ENCODE data around the gene CCT3.
"Not testable (repeated sequence)": the region's sequence is repeated elsewhere in the genome, so short reads cannot be mapped to it uniquely, and the experiment has no call there.

Gene CCT3

DNA sequence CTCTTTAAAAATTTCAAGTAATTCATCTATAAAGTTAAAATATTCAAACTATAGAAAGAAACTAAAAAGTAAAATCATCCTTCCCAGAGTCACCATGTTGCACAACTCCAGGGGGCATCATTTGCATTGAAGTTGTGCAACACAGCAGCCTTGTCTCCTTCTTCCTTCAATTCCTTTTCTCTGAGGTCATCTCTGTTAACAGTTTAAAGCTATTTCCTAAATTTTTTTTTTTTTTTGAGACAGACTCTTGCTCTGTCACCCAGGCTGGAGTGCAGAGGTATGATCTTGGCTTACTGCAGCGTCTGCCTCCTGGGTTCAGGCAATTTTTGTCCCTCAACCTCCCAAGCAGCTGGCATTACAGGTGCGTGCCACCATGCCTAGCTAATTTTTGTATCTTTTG is 38.1 kb upstream of the CCT3 start:
- no peak for DNase-seq (ENCODE audit: insufficient read length, low spot score)
- FAIRE-seq, result no peak

GRCh38 chr1:156373546-156373945 is 35.5 kb upstream of the CCT3 start:
- no peak for FAIRE-seq
- no peak for DNase-seq (ENCODE audit: insufficient read length, low spot score)
- TF ChIP-seq POLR2A (IDR thresholded peaks at IDR 0.05; ENCODE audit: low read depth, low read length), result no peak

More for the DNA sequence above, 38.1 kb upstream of the CCT3 start:
- TF ChIP-seq POLR2A (IDR thresholded peaks at IDR 0.05; ENCODE audit: low read depth, low read length), result no peak

- DNase-seq (ENCODE audit: insufficient read length, low spot score), result no peak
- no peak for TF ChIP-seq POLR2A (IDR thresholded peaks at IDR 0.05; ENCODE audit: low read depth, low read length)
- FAIRE-seq, result no peak
These were observed 34.8 kb upstream of the CCT3 start for GRCh38 chr1:156372876-156373275.

DNA sequence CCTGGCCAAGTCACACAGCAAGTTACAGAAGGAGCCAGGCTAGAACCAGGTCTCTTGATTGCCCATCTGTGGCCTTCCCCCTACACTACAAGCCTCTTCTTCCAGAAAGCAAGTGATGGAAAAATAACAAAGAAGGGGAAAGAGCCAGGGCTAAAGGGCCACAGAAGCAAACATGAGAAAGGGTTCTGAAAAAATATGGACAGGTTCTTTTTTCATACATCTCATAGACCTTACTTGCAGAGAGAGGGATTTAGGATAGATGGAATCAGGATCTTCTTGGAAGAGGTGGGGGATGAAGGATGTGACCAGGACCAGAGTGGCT is 34.1 kb upstream of the CCT3 start:
- DNase-seq (ENCODE audit: insufficient read length, low spot score) (no peak), FAIRE-seq (no peak)

GRCh38 chr1:156371553-156372264 is 33.6 kb upstream of the CCT3 start:
- DNase-seq (ENCODE audit: insufficient read length, low spot score), result no peak
- FAIRE-seq, result no peak
- no peak for TF ChIP-seq POLR2A (IDR thresholded peaks at IDR 0.05; ENCODE audit: low read depth, low read length)

More for the DNA sequence above, 34.1 kb upstream of the CCT3 start:
- no peak for TF ChIP-seq POLR2A (IDR thresholded peaks at IDR 0.05; ENCODE audit: low read depth, low read length)

DNA sequence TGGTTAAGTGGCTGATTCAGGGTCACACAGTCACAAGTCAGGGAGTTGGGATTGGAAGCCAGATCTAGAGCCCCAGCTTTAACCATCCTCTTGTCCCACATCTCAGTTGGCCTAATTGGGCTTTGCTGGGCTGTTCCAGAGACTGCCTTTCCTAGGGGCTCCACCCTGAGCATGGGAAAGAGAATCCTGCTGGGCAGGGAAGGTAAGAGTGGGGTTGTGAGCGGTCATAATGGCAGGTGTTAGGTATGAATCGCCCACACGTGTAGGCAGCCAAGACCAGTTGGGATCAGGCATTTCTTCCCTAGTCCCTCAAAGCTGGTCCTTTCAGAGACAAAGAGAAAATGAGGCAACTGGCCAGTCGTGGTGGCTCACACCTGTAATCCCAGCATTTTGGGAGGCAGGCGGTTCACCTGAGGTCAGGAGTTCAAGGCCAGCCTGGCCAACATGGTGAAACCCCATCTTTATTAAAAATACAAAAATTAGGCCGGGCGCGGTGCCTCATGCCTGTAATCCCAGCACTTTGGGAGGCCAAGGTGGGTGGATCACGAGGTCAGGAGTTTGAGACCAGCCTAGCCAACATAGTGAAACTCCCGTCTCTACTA is 31.7 kb upstream of the CCT3 start:
- FAIRE-seq; DNase-seq (ENCODE audit: insufficient read length, low spot score): not testable (repeated sequence)

DNA sequence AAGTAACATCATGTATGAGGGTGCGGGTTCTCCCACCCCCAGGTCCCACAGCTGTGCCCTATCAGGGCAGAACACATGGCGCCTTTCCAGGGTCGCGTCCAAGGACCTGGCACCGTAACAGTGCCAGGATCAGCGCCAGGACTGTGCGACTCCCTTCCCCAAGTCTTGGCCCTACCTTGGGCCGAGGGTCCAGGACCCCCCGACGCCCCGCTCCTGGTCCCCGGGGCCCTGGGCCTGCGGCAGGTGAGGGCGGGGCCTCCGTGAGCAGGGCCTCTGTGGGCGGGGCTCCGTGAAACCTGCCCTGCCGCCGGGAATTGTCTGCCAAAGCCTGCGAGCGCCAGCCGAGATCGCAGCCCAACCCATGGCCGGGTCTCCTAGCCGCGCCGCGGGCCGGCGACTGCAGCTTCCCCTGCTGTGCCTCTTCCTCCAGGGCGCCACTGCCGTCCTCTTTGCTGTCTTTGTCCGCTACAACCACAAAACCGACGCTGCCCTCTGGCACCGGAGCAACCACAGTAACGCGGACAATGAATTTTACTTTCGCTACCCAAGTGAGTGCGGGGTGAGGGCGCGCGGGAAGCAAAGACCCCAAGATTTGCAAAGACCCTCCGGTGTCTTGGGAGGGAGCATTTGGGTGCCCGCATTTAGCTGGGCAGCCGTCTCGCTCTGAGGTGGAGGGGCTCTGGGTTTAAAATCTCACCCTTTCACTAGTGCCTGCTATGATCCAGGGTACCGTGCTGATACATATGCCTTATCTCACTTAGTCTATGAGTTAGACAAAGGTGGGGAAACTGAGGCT is 31.0 kb upstream of the CCT3 start, which contains the start of gene RHBG:
RHBG (plus strand) TSS at position 323 of the 796 bp plus-strand sequence; CDS start at position 362, 39 bp downstream.
- FAIRE-seq (no peak), DNase-seq (ENCODE audit: insufficient read length, low spot score) (no peak)
- TF ChIP-seq POLR2A (IDR thresholded peaks at IDR 0.05; ENCODE audit: low read depth, low read length), result 0 out of 2 replicates have a peak, but pooled peaks have one; percentile 0

DNA sequence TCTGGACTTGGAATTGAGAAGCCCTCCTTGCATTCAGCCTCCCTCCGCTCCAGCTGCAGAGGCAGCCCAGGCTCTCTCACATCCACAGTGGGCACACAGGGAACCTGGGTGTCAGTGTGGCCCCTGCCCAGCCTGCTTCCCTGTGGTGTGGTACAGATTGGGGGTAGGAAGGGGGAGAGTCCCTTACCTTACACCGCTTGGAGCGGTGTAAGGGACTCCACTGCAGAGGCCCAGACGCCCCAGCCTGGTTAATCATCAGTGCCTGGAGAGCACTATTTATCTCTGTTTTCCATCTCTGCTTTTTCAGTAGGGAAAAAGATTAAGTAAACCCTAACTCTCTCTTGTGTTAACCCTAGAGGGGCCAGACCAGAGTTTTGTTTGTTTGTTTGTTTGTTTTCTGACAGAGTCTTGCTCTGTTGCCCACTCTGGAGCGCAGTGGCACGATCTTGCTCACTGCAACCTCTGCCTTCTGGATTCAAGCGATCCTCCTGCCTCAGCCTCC is 30.1 kb upstream of the CCT3 start:
- no peak for DNase-seq (ENCODE audit: insufficient read length, low spot score)
- no peak for FAIRE-seq

GRCh38 chr1:156367383-156368156 is 29.5 kb upstream of the CCT3 start:
- no peak for TF ChIP-seq POLR2A (IDR thresholded peaks at IDR 0.05; ENCODE audit: low read depth, low read length)
- FAIRE-seq (no peak), DNase-seq (ENCODE audit: insufficient read length, low spot score) (no peak)

More for the DNA sequence above, 30.1 kb upstream of the CCT3 start:
- 0 out of 2 replicates have a peak, but pooled peaks have one; percentile 9 for TF ChIP-seq POLR2A (IDR thresholded peaks at IDR 0.05; ENCODE audit: low read depth, low read length)

- FAIRE-seq (no peak), DNase-seq (ENCODE audit: insufficient read length, low spot score) (no peak)
- TF ChIP-seq POLR2A (IDR thresholded peaks at IDR 0.05; ENCODE audit: low read depth, low read length), result no peak
These were observed 28.5 kb upstream of the CCT3 start for GRCh38 chr1:156366378-156367166.

DNA sequence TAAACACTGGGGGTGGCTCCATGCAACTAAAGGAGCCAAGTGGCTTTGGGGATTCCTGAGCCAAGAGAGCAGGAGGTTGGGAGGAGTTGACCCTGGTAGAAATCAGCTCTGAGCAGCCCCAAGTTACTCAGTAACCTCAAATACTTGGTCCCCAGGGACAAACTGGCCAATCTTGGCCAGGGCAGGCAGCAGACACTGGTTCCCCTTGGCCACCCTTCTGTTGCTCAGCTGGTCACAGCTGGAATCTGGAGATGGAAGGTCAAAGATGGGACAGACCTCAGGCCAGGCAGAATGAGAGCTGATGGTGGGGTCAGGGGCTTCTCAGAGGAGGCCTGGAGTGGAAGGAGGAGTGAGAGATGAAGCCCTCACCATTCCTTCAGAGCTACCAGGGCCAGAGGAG is 27.7 kb upstream of the CCT3 start:
- DNase-seq (ENCODE audit: insufficient read length, low spot score), result no peak
- no peak for TF ChIP-seq POLR2A (IDR thresholded peaks at IDR 0.05; ENCODE audit: low read depth, low read length)
- no peak for FAIRE-seq

- DNase-seq (ENCODE audit: insufficient read length, low spot score), result no peak
- TF ChIP-seq POLR2A (IDR thresholded peaks at IDR 0.05; ENCODE audit: low read depth, low read length), result no peak
- FAIRE-seq, result no peak
These were observed 22.4 kb upstream of the CCT3 start for GRCh38 chr1:156360534-156360933.

DNA sequence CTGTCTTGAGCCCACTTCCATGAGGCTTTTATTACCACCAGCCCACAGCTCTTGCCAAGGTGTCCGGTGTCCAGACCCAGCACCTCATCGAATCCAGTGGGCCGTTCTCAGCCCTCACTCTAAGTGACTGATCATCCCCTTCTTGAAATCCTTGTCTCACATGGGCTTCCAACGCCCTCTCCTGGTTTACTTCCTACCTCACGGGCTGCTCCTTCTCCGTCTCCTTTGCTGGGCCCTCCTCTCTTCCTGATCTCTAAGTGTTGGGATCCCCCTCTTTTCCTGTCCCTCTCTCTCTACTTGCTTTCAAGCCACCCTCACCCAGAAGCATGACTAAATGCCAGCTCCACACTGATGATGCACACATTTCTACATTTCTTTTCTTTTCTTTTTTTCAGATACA is 21.9 kb upstream of the CCT3 start:
- TF ChIP-seq POLR2A (IDR thresholded peaks at IDR 0.05; ENCODE audit: low read depth, low read length), result no peak
- FAIRE-seq (no peak), DNase-seq (ENCODE audit: insufficient read length, low spot score) (no peak)

Data from H54 (cell line).